ENCODE results near the gene TTLL10.
"Not testable (repeated sequence)": the region's sequence is repeated elsewhere in the genome, so short reads cannot be mapped to it uniquely, and the experiment has no call there.

Gene TTLL10

GRCh38 chr1:1151306-1151705 is 22.4 kb upstream of the TTLL10 start:
- DNase-seq (ENCODE audit: low read depth): no peak
- no peak overlapping the region for H3K4me3 ChIP-seq (ENCODE audit: control insufficient read depth, low read depth, low read length)
- no peak for TF ChIP-seq CTCF (IDR thresholded peaks at IDR 0.05; ENCODE audit: control insufficient read depth, insufficient read depth, low read depth, low read length, missing control alignments)

- H3K4me3 ChIP-seq (ENCODE audit: control insufficient read depth, low read depth, low read length); DNase-seq (ENCODE audit: low read depth): not testable (repeated sequence)
Measured at GRCh38 chr1:1152431-1152830, 21.2 kb upstream of the TTLL10 start.

- not testable (repeated sequence) for DNase-seq (ENCODE audit: low read depth); H3K4me3 ChIP-seq (ENCODE audit: control insufficient read depth, low read depth, low read length)
Measured at GRCh38 chr1:1153215-1153614, 20.5 kb upstream of the TTLL10 start.

- no peak overlapping the region for H3K4me3 ChIP-seq (ENCODE audit: control insufficient read depth, low read depth, low read length)
- DNase-seq (ENCODE audit: low read depth): no peak
- TF ChIP-seq CTCF (IDR thresholded peaks at IDR 0.05; ENCODE audit: control insufficient read depth, insufficient read depth, low read depth, low read length, missing control alignments): no peak
Measured at GRCh38 chr1:1153874-1154273, 19.8 kb upstream of the TTLL10 start.

- no peak for TF ChIP-seq CTCF (IDR thresholded peaks at IDR 0.05; ENCODE audit: control insufficient read depth, insufficient read depth, low read depth, low read length, missing control alignments)
- H3K4me3 ChIP-seq (ENCODE audit: control insufficient read depth, low read depth, low read length): no peak overlapping the region
- DNase-seq (ENCODE audit: low read depth): no peak
Measured at GRCh38 chr1:1155258-1155657, 18.4 kb upstream of the TTLL10 start.

- no peak overlapping the region for H3K4me3 ChIP-seq (ENCODE audit: control insufficient read depth, low read depth, low read length)
- no peak for DNase-seq (ENCODE audit: low read depth)
- TF ChIP-seq CTCF (IDR thresholded peaks at IDR 0.05; ENCODE audit: control insufficient read depth, insufficient read depth, low read depth, low read length, missing control alignments): no peak
Measured at GRCh38 chr1:1156140-1157032, 17.3 kb upstream of the TTLL10 start.

GRCh38 chr1:1157033-1157365 is 16.7 kb upstream of the TTLL10 start:
- no peak for DNase-seq (ENCODE audit: low read depth)
- H3K4me3 ChIP-seq (ENCODE audit: control insufficient read depth, low read depth, low read length): no peak overlapping the region
- TF ChIP-seq CTCF (IDR thresholded peaks at IDR 0.05; ENCODE audit: control insufficient read depth, insufficient read depth, low read depth, low read length, missing control alignments): no peak

Measured in AG09309 (cell line).